Prostate gland (tissue), 2 donors: ENCODE data around the gene MTMR3. TPM values are rescaled to one million over a fixed set of nuclear protein-coding genes. Genes with fewer than 3 reads are reported as not detected.

Source experiments
- DNase-seq: peaks from one replicate; pipeline ENCODE4 v3.0.0-alpha.2; 2019; ENCODE audit warnings: low spot score
- H3K27ac ChIP-seq, 2 donors: fragments of 200-600 bp; sonication (generic); 2 replicates each; pipeline ENCODE4 v1.5.1; 2017 to 2019
- H3K27me3 ChIP-seq: fragments of 200-600 bp; sonication (generic); replicated peaks from 2 replicates; pipeline ENCODE4 v1.5.1; 2019; ENCODE audit not compliant: insufficient read depth
- H3K36me3 ChIP-seq, 2 donors: fragments of 200-600 bp; sonication (generic); 1 replicate in 1 of 2; 2 replicates in 1 of 2; pipeline versions ENCODE4 v1.5.1 to v1.8.1; 2017 to 2019
- H3K4me1 ChIP-seq: fragments of 200-600 bp; sonication (generic); replicated peaks from 2 replicates; pipeline ENCODE4 v1.5.1; 2019
- H3K4me3 ChIP-seq, 2 donors: fragments of 200-600 bp; sonication (generic); 2 replicates each; pipeline ENCODE4 v1.5.1; 2017 to 2019
- H3K9me3 ChIP-seq: fragments of 200-600 bp; sonication (generic); 2 replicates; pipeline ENCODE4 v1.5.1; 2017
- CTCF ChIP-seq, 4 experiments: fragments of 200-600 bp in 2 of 4; fragments of 450-650 bp in 2 of 4; sonication (generic) in 2 of 4; IDR thresholded peaks; 1 replicate in 3 of 4; 2 replicates in 1 of 4; pipeline ENCODE4 v1.5.1; 2016 to 2019; ENCODE audit warnings: antibody characterized with exemption in 4 of 4, mild to moderate bottlenecking in 2 of 4, moderate library complexity in 2 of 4
- POLR2A ChIP-seq: fragments of 450-650 bp; IDR thresholded peaks from one replicate; pipeline ENCODE4 v1.6.1; 2016; ENCODE audit warnings: antibody characterized with exemption, mild to moderate bottlenecking
- POLR2AphosphoS5 ChIP-seq: sonication (generic); formaldehyde crosslinking; IDR thresholded peaks from one replicate; pipeline ENCODE4 v1.6.1; 2017; ENCODE audit warnings: antibody characterized with exemption
- WGBS: methylation state at CpG from one replicate; pipeline ENCODE4 v1.1.5; 2018; 5-methylcytosine and 5-hydroxymethylcytosine counted together
- intact Hi-C: fragments of 100-400 bp; cut with DNase I; formaldehyde crosslinking; loops from one replicate; pipeline ENCODE4 v1.14.2; 2022
- total RNA-seq, 2 donors: library from RNA; depleted of rRNA; stranded (reverse); fragments of >200 nt; gene quantifications; one replicate each; pipeline ENCODE4 v1.1.0, GENCODE V29; 2016

MTMR3 gene
- total RNA-seq, 2 donors from 2014 or later = 37.9 to 93.7 TPM

GRCh38 chr22:29998627-29999384, 115.8 kb downstream of the MTMR3 start:
- DNase-seq = no peak
- H3K27ac ChIP-seq = no peak overlapping the region
- intact Hi-C loops = no loop called here
- TF ChIP-seq POLR2A = no peak
- no peak for TF ChIP-seq POLR2AphosphoS5
- no peak for TF ChIP-seq CTCF (IDR thresholded peaks at IDR 0.05)
- no peaks in the 10 kb centered on the region for H3K36me3 ChIP-seq
- H3K4me3 ChIP-seq = no peak overlapping the region
- WGBS = 59% methylated on average over 4 of the region's 4 CpGs
- no peaks in the 10 kb centered on the region for H3K27me3 ChIP-seq
- no peaks in the 10 kb centered on the region for H3K9me3 ChIP-seq
- peaks cover 4% of the 10 kb centered on the region for H3K4me1 ChIP-seq

GRCh38 chr22:30000566-30000965, 117.6 kb downstream of the MTMR3 start:
- WGBS = 93% methylated on average over 2 of the region's 2 CpGs
- Histone ChIP-seq H3K27me3 (no peaks in the 10 kb centered on the region), H3K9me3 (no peaks in the 10 kb centered on the region), H3K36me3 (no peaks in the 10 kb centered on the region), H3K27ac (no peak overlapping the region), H3K4me3 (no peak overlapping the region), H3K4me1 (no peaks in the 10 kb centered on the region)
- intact Hi-C loops = loop anchor here (5.0 to 10.0 kb wide), 2 partner anchors 118 to 306 kb away; partner anchors contain the start of gene MTMR3
- no peak for DNase-seq
- no peak for TF ChIP-seq CTCF (IDR thresholded peaks at IDR 0.05)
- no peak for TF ChIP-seq POLR2A
- no peak for TF ChIP-seq POLR2AphosphoS5

- intact Hi-C loops = loop anchor here (5.0 to 10.0 kb wide), 2 partner anchors 119 to 307 kb away; partner anchors contain the start of gene MTMR3
- H3K36me3 ChIP-seq = no peaks in the 10 kb centered on the region
- 84% methylated on average over 3 of the region's 3 CpGs for WGBS
Measured at GRCh38 chr22:30001459-30001858, 118.5 kb downstream of the MTMR3 start.

GRCh38 chr22:30002861-30003486, 120.0 kb downstream of the MTMR3 start:
- Histone ChIP-seq H3K36me3 (no peaks in the 10 kb centered on the region), H3K27ac (no peak overlapping the region), H3K4me3 (no peak overlapping the region), H3K27me3 (no peaks in the 10 kb centered on the region), H3K9me3 (no peaks in the 10 kb centered on the region), H3K4me1 (peaks cover 5% of the 10 kb centered on the region)
- intact Hi-C loops = loop anchor here (5.0 to 10.0 kb wide), 2 partner anchors 121 to 308 kb away; partner anchors contain the start of gene MTMR3
- WGBS = 60% methylated on average over 4 of the region's 4 CpGs
- no peak for DNase-seq
- TF ChIP-seq POLR2AphosphoS5 (no peak), CTCF (IDR thresholded peaks at IDR 0.05) (no peak), POLR2A (no peak)

More at GRCh38 chr22:30001459-30001858, 118.5 kb downstream of the MTMR3 start:
- H3K27me3 ChIP-seq = no peaks in the 10 kb centered on the region
- TF ChIP-seq CTCF (IDR thresholded peaks at IDR 0.05) (no peak), POLR2AphosphoS5 (no peak), POLR2A (no peak)
- no peak for DNase-seq
- H3K4me3 ChIP-seq = no peak overlapping the region
- H3K4me1 ChIP-seq = no peaks in the 10 kb centered on the region
- no peaks in the 10 kb centered on the region for H3K9me3 ChIP-seq
- H3K27ac ChIP-seq = no peak overlapping the region
